Cardiac muscle cell (in vitro differentiated cells and primary cell): Measurements from ENCODE around the gene TAMM41. TPM values are rescaled to one million over a fixed set of nuclear protein-coding genes. Genes with fewer than 3 reads are reported as not detected.
"Not testable (repeated sequence)": the region's sequence is repeated elsewhere in the genome, so short reads cannot be mapped to it uniquely, and the experiment has no call there.

ENCODE experiments used
- DNase-seq, 2 donors: peaks; one replicate each; pipeline versions ENCODE4 v3.0.0 to v3.0.0-alpha.2; 2010 to 2017; ENCODE audit warnings: low read depth in 1 of 2, low spot score in 1 of 2
- H3K27ac ChIP-seq: fragments of 200-600 bp; sonication (generic); 2 replicates; pipeline ENCODE4 v1.5.1; 2016
- H3K27me3 ChIP-seq: fragments of 200-600 bp; sonication (generic); 2 replicates; pipeline ENCODE4 v1.6.0; 2016; ENCODE audit warnings: control low read depth
- H3K36me3 ChIP-seq: fragments of 200-600 bp; sonication (generic); 2 replicates; pipeline ENCODE4 v1.5.1; 2016; ENCODE audit warnings: control low read depth
- H3K4me1 ChIP-seq: fragments of 200-600 bp; sonication (generic); 2 replicates; pipeline ENCODE4 v1.8.1; 2017; ENCODE audit warnings: low read depth, mild to moderate bottlenecking, mixed run types
- H3K4me3 ChIP-seq: fragments of 200-600 bp; sonication (generic); 2 replicates; pipeline ENCODE4 v1.5.1; 2016; ENCODE audit warnings: mild to moderate bottlenecking
- H3K9me3 ChIP-seq: fragments of 200-600 bp; sonication (generic); 2 replicates; pipeline ENCODE4 v1.5.1; 2017; ENCODE audit warnings: low read depth, mild to moderate bottlenecking, control low read depth
- CTCF ChIP-seq: IDR thresholded peaks from 2 replicates; pipeline ENCODE4 v1.5.1; 2012; ENCODE audit warnings: low read depth, mild to moderate bottlenecking, low read length
- polyA plus RNA-seq: library from polyadenylated mRNA; unstranded; fragments of >200 nt; fragmentation: Nextera tagmentation; extraction: Ambion mirVana; gene quantifications from 2 replicates; pipeline ENCODE4 v1.2.1, GENCODE V29; 2016
- total RNA-seq: library from RNA; depleted of rRNA; stranded (reverse); fragments of >200 nt; gene quantifications from 2 replicates; pipeline ENCODE4 v1.2.3, GENCODE V29; 2016

Gene TAMM41
- total and polyA plus RNA-seq, 2 experiments from 2014 or later: 17.4 to 31.4 TPM

DNA sequence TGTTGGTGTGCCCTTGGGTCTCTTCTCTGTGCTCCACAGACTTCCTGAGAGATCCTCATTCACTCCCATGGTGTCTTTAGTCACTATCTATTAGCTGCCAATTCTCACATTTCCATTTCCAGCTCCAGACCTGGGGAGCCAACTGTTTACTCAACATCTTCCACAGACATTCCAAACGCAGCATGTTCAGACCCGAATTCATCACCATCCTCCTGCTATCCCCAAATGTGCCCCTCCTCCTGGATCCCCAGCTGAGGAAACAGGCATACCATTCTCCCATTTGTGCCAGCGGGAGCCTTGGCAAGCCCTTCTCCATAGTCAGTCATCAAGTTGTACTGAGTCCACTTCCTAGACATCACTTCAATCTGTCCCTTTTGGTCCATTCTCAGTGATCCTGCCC lies 67.1 kb downstream of the TAMM41 start:
- no peaks in the 10 kb centered on the region for H3K4me1 ChIP-seq
- no peak for DNase-seq
- H3K36me3 ChIP-seq: no peaks in the 10 kb centered on the region
- H3K27ac ChIP-seq: no peak overlapping the region
- no peaks in the 10 kb centered on the region for H3K9me3 ChIP-seq
- no peak for TF ChIP-seq CTCF
- no peak overlapping the region for H3K4me3 ChIP-seq
- no peaks in the 10 kb centered on the region for H3K27me3 ChIP-seq

DNA sequence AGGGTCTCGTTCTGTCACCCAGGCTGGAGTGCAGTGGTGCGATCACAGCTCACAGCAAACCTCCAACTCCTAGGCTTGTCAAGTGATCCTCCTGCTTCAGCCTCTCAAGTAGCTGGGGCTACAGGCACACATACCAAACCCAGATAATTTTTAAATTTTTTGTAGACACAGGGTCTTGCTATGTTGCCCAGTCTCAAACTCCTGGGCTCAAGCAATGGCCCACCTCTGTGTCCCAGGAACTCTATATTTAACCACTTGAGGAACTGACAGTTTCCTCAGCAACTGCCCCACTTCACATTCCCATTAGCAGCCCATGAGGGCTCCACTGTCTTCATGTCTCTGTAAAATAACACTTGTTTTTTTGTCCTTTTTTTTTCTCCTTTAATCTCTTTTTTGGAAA lies 68.4 kb downstream of the TAMM41 start:
- H3K27ac ChIP-seq: no peak overlapping the region
- no peaks in the 10 kb centered on the region for H3K4me1 ChIP-seq
- no peaks in the 10 kb centered on the region for H3K36me3 ChIP-seq
- TF ChIP-seq CTCF: no peak
- H3K27me3 ChIP-seq: no peaks in the 10 kb centered on the region
- DNase-seq: no peak
- no peak overlapping the region for H3K4me3 ChIP-seq
- H3K9me3 ChIP-seq: no peaks in the 10 kb centered on the region

GRCh38 chr3:11776346-11776745 lies 70.3 kb downstream of the TAMM41 start:
- no peaks in the 10 kb centered on the region for H3K4me1 ChIP-seq
- no peak overlapping the region for H3K27ac ChIP-seq
- no peak for TF ChIP-seq CTCF
- no peaks in the 10 kb centered on the region for H3K9me3 ChIP-seq
- no peak for DNase-seq
- no peaks in the 10 kb centered on the region for H3K27me3 ChIP-seq
- H3K4me3 ChIP-seq: no peak overlapping the region
- no peaks in the 10 kb centered on the region for H3K36me3 ChIP-seq

DNA sequence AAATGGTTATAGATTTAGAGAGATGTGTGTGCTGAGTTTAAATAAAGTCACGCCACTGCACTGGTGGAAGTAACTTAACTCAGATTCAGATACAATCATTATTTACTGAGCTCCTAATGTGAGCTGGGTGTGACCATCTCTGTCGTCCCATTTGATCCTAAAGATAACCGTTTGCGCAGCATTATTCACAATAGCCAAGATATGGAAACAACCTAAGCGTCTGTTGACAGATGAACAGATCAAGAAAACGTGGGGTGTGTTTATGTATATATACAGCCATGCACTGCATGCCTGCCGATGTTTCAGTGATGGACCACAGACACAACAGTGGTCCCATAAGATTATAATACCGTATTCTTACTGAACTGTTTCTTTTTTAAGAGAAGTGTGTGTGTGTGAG lies 71.2 kb downstream of the TAMM41 start:
- Histone ChIP-seq H3K4me1 (no peaks in the 10 kb centered on the region), H3K9me3 (no peaks in the 10 kb centered on the region), H3K36me3 (no peaks in the 10 kb centered on the region), H3K4me3 (no peak overlapping the region), H3K27me3 (no peaks in the 10 kb centered on the region), H3K27ac (no peak overlapping the region)
- no peak for TF ChIP-seq CTCF
- DNase-seq: no peak

DNA sequence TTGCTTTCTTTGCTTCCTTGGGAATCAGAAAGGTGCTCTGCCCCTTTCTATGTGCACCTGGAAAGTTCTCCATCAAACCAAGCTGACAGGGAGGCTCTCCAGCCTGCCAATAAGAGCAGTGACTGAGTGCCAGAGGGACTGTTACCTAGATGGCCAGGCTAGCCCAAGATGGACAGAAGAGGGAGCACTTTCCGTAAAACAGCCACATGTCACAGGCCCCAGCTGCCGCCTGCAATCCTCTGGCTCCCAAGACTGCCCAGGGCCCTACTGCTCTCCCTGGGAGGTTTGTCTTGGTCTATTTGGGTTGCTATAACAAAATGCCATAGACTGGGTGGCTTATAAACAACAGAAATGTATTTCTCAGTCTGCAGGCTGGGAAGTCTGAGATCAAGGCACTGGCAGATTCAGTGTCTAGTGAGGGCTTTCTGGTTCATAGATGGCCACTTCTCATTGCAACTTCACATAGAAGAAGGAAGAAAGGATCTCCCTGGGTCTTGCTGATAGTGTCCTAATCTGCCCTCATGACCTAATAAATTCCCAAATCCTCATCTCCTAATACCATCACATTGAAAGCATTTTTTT lies 72.3 kb downstream of the TAMM41 start:
- no peaks in the 10 kb centered on the region for H3K4me1 ChIP-seq
- H3K36me3 ChIP-seq: no peaks in the 10 kb centered on the region
- H3K4me3 ChIP-seq: no peak overlapping the region
- no peak overlapping the region for H3K27ac ChIP-seq
- H3K9me3 ChIP-seq: no peaks in the 10 kb centered on the region
- peak; percentile 55 for TF ChIP-seq CTCF
- no peaks in the 10 kb centered on the region for H3K27me3 ChIP-seq
- DNase-seq: peak; percentile 48 to 56

GRCh38 chr3:11771931-11772330 lies 74.8 kb downstream of the TAMM41 start:
- not testable (repeated sequence) for H3K36me3 ChIP-seq, H3K27ac ChIP-seq, H3K9me3 ChIP-seq, H3K4me1 ChIP-seq, H3K4me3 ChIP-seq, DNase-seq, H3K27me3 ChIP-seq
